Hepatocyte (in vitro differentiated cells): Measurements from ENCODE around the gene RUFY4.

Source experiments
- CTCF ChIP-seq: fragments of 200-600 bp; sonication (generic); IDR thresholded peaks from 2 replicates; pipeline ENCODE4 v1.5.1; 2016; ENCODE audit warnings: antibody characterized with exemption, mild to moderate bottlenecking; ENCODE audit not compliant: poor library complexity
- EZH2 ChIP-seq: fragments of 200-600 bp; sonication (generic); IDR thresholded peaks from 2 replicates; pipeline ENCODE4 v1.6.1; 2016; ENCODE audit warnings: antibody characterized with exemption, mild to moderate bottlenecking, borderline replicate concordance

- TF ChIP-seq EZH2 (no peak), CTCF (no peak)
Observed at GRCh38 chr2:218075975-218076811, 7.1 kb downstream of the RUFY4 start.
